ENCODE measurements around the gene FBLN2. TPM values are rescaled to one million over a fixed set of nuclear protein-coding genes. Genes with fewer than 3 reads are reported as not detected.

FBLN2 gene
- total RNA-seq, 4 donors from 2014 or later, result 25.3 to 93.8 (median 47.6) TPM

DNA sequence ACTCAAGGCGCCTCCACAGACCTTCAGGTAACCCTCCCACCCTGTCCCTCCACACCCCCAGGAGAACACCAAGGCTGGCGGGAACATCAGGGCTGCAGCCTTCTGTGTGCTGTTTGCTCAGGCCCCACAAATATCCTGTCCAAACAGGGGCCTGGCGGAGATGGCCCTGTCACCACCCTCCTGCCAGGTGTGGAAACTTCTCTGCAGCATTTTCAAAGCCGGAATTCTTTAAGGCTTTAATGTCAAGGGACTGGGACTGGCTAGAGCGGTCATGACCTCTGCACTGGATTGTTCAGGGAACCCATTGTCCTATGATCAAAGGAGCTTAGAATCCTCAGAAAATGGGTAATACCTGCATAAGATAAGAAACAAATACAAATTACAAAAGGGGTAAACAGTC, 46.6 kb downstream of the FBLN2 start:
- Histone ChIP-seq H3K4me1 (peaks cover 26% of the 10 kb centered on the region), H3K4me3 (no peak overlapping the region), H3K27ac (no peak overlapping the region), H3K9me3 (no peaks in the 10 kb centered on the region), H3K36me3 (no peaks in the 10 kb centered on the region), H3K27me3 (no peaks in the 10 kb centered on the region)
- 90% methylated on average over 4 of the region's 5 CpGs for WGBS
- no peak for DNase-seq (ENCODE audit: low spot score in 2 of 2)
- TF ChIP-seq, protein P1, sequence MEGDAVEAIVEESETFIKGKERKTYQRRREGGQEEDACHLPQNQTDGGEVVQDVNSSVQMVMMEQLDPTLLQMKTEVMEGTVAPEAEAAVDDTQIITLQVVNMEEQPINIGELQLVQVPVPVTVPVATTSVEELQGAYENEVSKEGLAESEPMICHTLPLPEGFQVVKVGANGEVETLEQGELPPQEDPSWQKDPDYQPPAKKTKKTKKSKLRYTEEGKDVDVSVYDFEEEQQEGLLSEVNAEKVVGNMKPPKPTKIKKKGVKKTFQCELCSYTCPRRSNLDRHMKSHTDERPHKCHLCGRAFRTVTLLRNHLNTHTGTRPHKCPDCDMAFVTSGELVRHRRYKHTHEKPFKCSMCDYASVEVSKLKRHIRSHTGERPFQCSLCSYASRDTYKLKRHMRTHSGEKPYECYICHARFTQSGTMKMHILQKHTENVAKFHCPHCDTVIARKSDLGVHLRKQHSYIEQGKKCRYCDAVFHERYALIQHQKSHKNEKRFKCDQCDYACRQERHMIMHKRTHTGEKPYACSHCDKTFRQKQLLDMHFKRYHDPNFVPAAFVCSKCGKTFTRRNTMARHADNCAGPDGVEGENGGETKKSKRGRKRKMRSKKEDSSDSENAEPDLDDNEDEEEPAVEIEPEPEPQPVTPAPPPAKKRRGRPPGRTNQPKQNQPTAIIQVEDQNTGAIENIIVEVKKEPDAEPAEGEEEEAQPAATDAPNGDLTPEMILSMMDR (IDR thresholded peaks at IDR 0.05), result no peak
- no peak for TF ChIP-seq POLR2AphosphoS5 (IDR thresholded peaks at IDR 0.05)
- TF ChIP-seq POLR2A (IDR thresholded peaks at IDR 0.05), result no peak
- no peak for TF ChIP-seq EP300 (IDR thresholded peaks at IDR 0.05)

- H3K27ac ChIP-seq, result no peak overlapping the region
- H3K4me1 ChIP-seq, result peaks cover 30% of the 10 kb centered on the region
- no peaks in the 10 kb centered on the region for H3K27me3 ChIP-seq
- no peak for DNase-seq (ENCODE audit: low spot score in 2 of 2)
- WGBS, result 84% methylated on average over 3 of the region's 3 CpGs
- H3K9me3 ChIP-seq, result no peaks in the 10 kb centered on the region
- TF ChIP-seq, protein P1 (IDR thresholded peaks at IDR 0.05), result no peak
- TF ChIP-seq POLR2A (IDR thresholded peaks at IDR 0.05) (no peak), EP300 (IDR thresholded peaks at IDR 0.05) (no peak), POLR2AphosphoS5 (IDR thresholded peaks at IDR 0.05) (no peak)
- no peaks in the 10 kb centered on the region for H3K36me3 ChIP-seq
- no peak overlapping the region for H3K4me3 ChIP-seq
Observed at GRCh38 chr3:13596426-13597205, 47.7 kb downstream of the FBLN2 start.

DNA sequence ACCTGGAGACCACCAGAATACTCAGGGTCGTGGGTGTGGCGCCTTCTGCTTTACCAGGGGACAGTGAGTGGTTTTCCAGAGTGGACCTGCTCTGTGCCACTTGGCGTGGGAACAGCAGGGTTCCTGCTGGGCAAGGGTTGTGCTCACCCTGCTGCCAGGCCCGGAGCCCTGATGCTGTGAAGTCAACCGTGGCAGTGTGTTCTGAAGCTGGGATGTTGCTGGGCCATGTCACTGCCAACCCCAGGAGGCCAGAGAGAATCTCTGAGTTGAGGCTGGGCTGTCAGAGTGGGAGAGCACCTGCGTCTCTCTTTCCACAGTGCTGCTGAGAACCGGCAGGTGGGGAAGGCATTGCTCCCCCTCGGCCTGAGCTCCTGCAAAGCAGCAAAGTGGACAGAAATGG, 48.7 kb downstream of the FBLN2 start:
- Histone ChIP-seq H3K9me3 (no peaks in the 10 kb centered on the region), H3K4me1 (peaks cover 30% of the 10 kb centered on the region), H3K27me3 (no peaks in the 10 kb centered on the region), H3K36me3 (no peaks in the 10 kb centered on the region), H3K27ac (no peak overlapping the region), H3K4me3 (no peak overlapping the region)
- DNase-seq (ENCODE audit: low spot score in 2 of 2), result no peak
- no peak for TF ChIP-seq POLR2AphosphoS5 (IDR thresholded peaks at IDR 0.05)
- TF ChIP-seq EP300 (IDR thresholded peaks at IDR 0.05), result no peak
- TF ChIP-seq POLR2A (IDR thresholded peaks at IDR 0.05), result no peak
- TF ChIP-seq, protein P1 (IDR thresholded peaks at IDR 0.05), result no peak
- 79% methylated on average over 6 of the region's 8 CpGs for WGBS

- TF ChIP-seq, protein P1 (IDR thresholded peaks at IDR 0.05), result no peak
- TF ChIP-seq EP300 (IDR thresholded peaks at IDR 0.05), result no peak
- no peak for TF ChIP-seq POLR2A (IDR thresholded peaks at IDR 0.05)
- TF ChIP-seq POLR2AphosphoS5 (IDR thresholded peaks at IDR 0.05), result no peak
- Histone ChIP-seq H3K4me1 (peaks cover 30% of the 10 kb centered on the region), H3K36me3 (no peaks in the 10 kb centered on the region), H3K27ac (no peak overlapping the region), H3K27me3 (no peaks in the 10 kb centered on the region), H3K4me3 (no peak overlapping the region), H3K9me3 (no peaks in the 10 kb centered on the region)
- WGBS, result 80% methylated on average over 5 of the region's 5 CpGs
- no peak for DNase-seq (ENCODE audit: low spot score in 2 of 2)
Observed at GRCh38 chr3:13598201-13598600, 49.3 kb downstream of the FBLN2 start.

DNA sequence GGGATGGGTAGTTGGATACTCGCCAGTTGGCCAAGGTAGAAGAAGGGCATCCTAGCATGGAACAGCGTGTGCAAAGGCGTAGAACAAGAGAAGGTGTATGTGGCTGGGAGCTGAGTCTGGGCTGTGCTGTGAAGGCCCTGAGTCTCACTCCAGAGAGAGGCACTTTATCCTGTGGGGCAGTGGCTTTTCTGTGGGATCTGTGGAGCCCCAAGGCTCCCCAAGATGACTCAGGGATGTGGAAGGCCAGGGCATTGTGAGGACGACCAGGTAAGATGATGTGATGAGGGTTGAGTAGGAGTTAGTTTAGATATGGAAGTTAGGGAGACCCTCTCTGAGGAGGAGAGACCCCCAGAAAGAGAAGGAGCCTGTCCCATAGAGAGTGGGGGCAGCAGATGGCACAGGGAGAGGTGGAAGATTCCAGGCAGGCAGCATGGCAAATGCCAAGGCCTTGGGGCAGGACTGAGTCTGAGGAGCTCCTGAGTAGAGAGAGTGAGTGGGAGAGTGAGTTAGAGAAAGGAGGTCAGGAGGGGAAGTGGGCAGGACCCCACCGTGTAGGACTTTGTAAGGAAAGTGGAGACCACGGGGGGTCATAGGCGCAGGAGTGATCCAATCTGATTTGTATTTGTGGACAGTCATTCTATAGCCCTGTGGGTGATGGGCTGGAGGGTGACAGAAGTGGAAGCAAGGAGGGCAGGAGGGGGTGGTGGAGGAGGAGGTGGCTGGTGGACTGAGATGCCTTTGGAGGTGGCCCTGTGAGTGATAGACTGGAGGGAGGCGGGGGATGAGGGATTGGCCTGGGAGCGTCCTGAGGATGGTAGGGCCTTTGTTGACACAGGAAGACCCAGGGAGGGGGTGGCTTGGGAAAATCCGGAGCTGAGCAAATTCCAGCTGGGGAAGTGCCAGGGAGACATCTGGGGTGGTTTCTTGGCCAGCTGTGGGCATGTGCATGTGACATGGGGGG, 50.3 kb downstream of the FBLN2 start:
- Histone ChIP-seq H3K36me3 (no peaks in the 10 kb centered on the region), H3K27me3 (no peaks in the 10 kb centered on the region), H3K4me3 (no peak overlapping the region), H3K4me1 (peaks cover 26% of the 10 kb centered on the region), H3K9me3 (no peaks in the 10 kb centered on the region), H3K27ac (peak overlapping the region; percentile 34)
- DNase-seq (ENCODE audit: low spot score in 2 of 2), result no peak
- TF ChIP-seq EP300 (IDR thresholded peaks at IDR 0.05) (no peak), POLR2AphosphoS5 (IDR thresholded peaks at IDR 0.05) (no peak), POLR2A (IDR thresholded peaks at IDR 0.05) (no peak)
- TF ChIP-seq, protein P1 (IDR thresholded peaks at IDR 0.05), result no peak
- WGBS, result 61% methylated on average over 10 of the region's 10 CpGs

Data from suprapubic skin (tissue), 4 donors.